Cardiac septum (tissue), 1 donor: ENCODE results near the gene NANOGP8. TPM values are rescaled to one million over a fixed set of nuclear protein-coding genes. Genes with fewer than 3 reads are reported as not detected.

Experiments
- DNase-seq: peaks from one replicate; pipeline ENCODE4 v3.0.0-alpha.2; 2020; ENCODE audit warnings: low spot score
- intact Hi-C: fragments of 100-400 bp; cut with DNase I; formaldehyde crosslinking; loops from one replicate; pipeline ENCODE4 v1.14.0; 2022
- total RNA-seq: library from RNA; stranded (reverse); fragmentation: NEBNext Ultra II Directional; extraction: Animal tissue kit (Norgen Biotek cat#: 25700); gene quantifications from one replicate; pipeline ENCODE4 v1.2.1, GENCODE V29; 2021
- donor health status: DM: no; HTN: no; CAD: no.

Gene NANOGP8
- total RNA-seq, 1 donor from 2014 or later, result not detected

- intact Hi-C loops, result no loop called here
- no peak for DNase-seq
These were observed 22.4 kb downstream of the NANOGP8 start for GRCh38 chr15:35062738-35063099.

DNA sequence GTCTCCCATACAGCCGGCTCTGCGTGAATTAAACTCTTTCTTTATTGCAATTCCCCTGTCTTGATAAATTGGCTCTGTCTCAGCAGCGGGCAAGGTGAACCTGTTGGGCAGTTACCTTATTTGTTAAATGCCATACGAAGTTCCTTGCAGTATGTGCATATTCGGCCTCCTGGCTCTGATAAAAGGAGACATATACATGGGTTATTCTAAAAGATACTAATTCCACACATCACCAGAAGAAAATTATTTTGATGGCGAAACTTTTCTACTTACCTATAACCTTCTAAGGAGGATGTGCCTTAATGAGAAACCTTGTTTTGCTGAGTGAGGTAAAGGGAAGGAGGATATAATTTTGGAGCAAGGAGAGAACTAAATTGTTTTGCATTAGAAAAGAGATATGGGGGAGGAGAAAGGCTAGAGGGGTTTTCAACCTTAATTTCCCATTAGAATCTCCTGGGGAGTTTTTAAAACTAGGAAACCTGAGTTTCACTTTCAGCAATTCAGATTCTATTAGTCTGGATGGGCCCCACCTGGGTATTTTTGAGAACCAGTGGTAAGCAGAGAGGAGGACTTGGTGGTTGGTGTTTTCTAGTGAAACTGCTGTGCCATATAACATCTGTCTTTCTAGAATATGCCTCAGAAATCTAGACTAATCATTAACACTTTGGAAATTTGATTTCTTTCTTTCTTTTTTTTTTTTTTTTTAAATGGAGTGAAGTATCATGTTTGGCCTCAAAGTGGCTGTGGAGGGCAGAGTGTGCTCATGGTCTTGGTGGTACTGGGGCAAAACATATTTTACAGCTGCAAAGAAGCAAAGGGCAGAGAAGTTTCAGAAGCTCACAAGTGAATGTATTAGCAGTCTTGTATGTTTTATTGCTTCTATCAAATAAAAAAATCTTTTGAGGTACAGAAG lies 23.0 kb downstream of the NANOGP8 start:
- no peak for DNase-seq
- intact Hi-C loops, result no loop called here

- no peak for DNase-seq
- intact Hi-C loops, result no loop called here
These were observed 23.8 kb downstream of the NANOGP8 start for GRCh38 chr15:35061161-35061824.

- intact Hi-C loops, result no loop called here
These were observed 24.5 kb downstream of the NANOGP8 start for GRCh38 chr15:35060591-35060990.

DNA sequence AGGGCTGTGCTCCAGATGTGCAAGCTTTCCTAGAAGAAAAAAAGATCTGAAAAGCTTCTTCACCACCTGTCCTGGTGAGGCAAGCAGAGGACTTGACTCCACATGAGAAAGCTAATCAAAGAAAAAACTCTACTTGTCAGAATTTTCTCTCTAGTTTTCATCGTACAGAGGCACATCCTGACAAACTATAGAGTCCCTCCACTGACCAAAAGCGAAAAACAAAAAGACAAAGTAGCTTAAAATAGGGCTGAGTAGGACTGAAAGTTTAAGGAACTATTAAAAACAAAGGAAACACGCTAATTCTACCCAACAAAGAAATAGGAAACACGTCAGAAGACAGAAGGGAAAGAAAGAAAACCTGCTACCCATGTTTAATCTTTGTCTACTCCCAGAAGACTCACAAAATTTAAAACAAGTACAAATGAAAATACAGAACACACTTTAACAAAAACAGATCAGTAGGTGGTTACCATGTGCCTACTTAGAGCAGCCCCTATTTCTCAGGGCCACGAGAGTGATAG lies 26.5 kb downstream of the NANOGP8 start:
- intact Hi-C loops, result no loop called here
- DNase-seq, result no peak

More at GRCh38 chr15:35060591-35060990, 24.5 kb downstream of the NANOGP8 start:
- no peak for DNase-seq

DNA sequence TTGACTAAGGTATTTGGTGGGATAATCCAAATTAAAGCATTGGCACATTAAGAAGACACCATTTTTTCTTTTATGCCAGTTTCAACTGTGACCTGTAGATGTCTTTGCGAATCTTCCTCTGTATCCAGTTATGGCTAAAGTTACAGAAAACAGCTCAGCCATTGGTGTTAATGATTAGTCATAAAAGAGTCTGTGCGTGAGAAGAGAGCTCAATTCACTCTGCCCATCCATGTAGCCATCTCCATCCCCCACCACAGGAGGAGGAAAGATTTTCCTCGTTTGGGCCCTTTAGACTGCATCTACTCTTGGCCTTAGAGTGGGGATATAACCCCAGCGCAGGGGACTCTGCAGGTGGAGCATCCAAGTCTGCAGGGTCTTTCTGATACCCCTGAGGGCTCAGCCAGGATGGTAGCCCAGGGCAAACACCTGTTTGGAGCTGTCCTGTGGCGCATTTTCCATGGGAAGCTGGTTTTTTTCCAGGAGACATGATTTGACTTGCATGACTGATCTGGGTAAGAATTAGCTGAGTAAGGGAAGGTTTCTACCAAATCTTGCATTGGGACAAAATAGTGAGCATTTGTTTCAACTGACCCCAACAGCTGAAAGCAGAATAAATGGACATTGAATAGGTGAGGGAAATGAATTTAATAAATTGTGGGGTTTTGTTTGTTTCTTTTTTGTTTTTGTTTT lies 29.5 kb downstream of the NANOGP8 start:
- DNase-seq, result no peak
- intact Hi-C loops, result no loop called here

- intact Hi-C loops, result no loop called here
- DNase-seq, result no peak
These were observed 30.7 kb downstream of the NANOGP8 start for GRCh38 chr15:35054380-35054779.

GRCh38 chr15:35047996-35048395 lies 37.1 kb downstream of the NANOGP8 start:
- DNase-seq, result no peak
- intact Hi-C loops, result no loop called here

DNA sequence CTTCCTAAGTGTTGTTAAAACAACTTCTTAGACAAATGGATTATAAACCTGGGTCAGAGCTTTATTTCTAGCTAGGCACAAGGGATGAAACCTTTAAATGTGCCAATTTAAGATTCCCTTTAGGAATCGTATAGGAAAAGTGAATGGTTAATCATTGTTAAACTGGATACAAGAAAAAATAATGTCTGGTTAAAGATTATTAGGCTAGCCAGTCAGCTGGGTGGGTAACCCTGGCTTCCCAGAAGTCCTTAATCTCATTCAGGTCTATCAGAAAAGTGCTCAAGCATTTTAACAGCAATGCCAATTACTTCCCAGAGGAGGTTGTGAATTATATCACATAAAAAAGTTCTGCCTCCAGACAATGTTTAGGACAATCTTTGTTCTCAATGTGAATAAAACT lies 37.6 kb downstream of the NANOGP8 start:
- intact Hi-C loops, result no loop called here
- DNase-seq, result no peak

- no peak for DNase-seq
- intact Hi-C loops, result no loop called here
These were observed 41.6 kb downstream of the NANOGP8 start for GRCh38 chr15:35043373-35044095.

- no peak for DNase-seq
- intact Hi-C loops, result no loop called here
These were observed 44.5 kb downstream of the NANOGP8 start for GRCh38 chr15:35040339-35041255.

DNA sequence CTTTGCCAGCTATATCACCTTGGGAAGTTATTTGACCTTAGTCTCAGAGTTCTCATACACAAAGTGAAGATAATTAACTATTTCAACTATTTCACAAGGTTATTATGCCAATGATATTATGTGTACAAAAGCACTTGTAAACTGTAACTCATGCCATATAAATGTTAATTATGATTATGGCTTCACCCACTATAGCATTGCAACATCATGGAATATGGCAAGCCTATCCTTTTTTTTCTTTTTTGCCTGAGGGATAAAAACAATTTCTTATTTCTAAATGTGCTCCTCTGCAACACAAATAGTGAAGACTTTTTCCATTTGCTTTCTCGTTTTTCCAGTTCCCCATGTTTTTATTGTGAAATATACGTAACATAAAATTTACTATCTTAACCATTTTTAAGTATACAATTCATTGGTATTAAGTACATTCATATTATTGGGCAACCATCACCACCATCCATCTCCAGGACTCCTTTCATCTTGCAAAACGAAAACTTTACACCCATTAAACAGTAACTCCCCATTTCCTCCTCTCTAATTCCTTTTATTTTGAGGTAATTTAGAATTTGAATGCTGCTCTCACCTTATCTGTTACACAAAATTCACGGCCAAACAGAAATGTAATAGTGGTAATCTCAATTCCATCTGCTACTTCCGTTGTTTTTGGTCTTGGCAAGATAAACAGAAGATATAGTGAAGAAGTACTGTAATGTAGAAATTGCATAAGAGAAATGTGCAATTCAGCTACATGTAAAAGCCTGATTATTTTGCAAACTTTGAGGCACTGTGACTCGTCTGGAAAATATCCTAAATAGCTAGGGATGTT lies 46.3 kb downstream of the NANOGP8 start:
- no peak for DNase-seq
- intact Hi-C loops, result loop anchor here (10.0 kb wide), 1 partner anchor 64 kb away; no protein-coding TSS in a partner anchor

Other genes starting within 250 kb of the NANOGP8 start
- gene AQR, start 115.6 kb downstream of the NANOGP8 start, total RNA-seq, result 13.2 TPM
- gene ZNF770, start 97.0 kb downstream of the NANOGP8 start, total RNA-seq, result 31.6 TPM